ENCODE results near the gene ZNF383.

ZNF383 gene

GRCh38 chr19:37292998-37293939, 75.3 kb downstream of the ZNF383 start:
- peak; percentile 44 for DNase-seq (ENCODE audit: low read depth, low spot score)

GRCh38 chr19:37294246-37294645, 76.2 kb downstream of the ZNF383 start:
- peak; percentile 56 for DNase-seq (ENCODE audit: low read depth, low spot score)

All from activated CD4-positive, CD25-positive, alpha-beta regulatory T cell treated with anti-CD3 and anti-CD28 coated beads, Interleukin-2, amount 50 U/mL, for 16 hours (primary cell).